GM18511 (cell line): ENCODE measurements around the gene EXOC6B.
A peak's percentile ranks its signal among the peaks of the same experiment; 100 is the strongest.
"Not testable (repeated sequence)": the region's sequence is repeated elsewhere in the genome, so short reads cannot be mapped to it uniquely, and the experiment has no call there.

Experiments used
- ATAC-seq: cut with Tn5 transposase; IDR thresholded peaks from one replicate; pipeline ENCODE4 v1.9.1; 2021; ENCODE audit warnings: mild to moderate bottlenecking, moderate library complexity; ENCODE audit not compliant: unreplicated experiment

Gene EXOC6B

GRCh38 chr2:72619626-72620025 is 206.2 kb downstream of the EXOC6B start:
- no peak for ATAC-seq

DNA sequence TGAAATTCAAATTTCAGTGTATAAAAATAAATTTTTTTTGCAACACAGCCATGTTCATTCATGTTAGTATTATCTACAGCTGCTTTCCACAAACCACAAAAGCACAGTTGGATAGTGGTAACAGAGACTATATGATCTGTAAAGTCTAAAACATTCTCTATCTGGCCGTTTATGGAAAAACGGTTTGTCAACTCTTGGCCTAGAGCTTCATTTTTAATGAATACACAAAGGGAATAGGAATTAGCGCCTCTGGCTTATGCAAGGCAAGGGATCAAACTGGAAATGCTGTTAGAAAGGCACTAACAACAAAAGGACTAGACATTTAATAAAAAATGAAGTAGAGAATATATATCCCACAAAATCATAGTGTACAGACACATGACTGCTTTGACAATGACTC is 211.9 kb downstream of the EXOC6B start:
- no peak for ATAC-seq

DNA sequence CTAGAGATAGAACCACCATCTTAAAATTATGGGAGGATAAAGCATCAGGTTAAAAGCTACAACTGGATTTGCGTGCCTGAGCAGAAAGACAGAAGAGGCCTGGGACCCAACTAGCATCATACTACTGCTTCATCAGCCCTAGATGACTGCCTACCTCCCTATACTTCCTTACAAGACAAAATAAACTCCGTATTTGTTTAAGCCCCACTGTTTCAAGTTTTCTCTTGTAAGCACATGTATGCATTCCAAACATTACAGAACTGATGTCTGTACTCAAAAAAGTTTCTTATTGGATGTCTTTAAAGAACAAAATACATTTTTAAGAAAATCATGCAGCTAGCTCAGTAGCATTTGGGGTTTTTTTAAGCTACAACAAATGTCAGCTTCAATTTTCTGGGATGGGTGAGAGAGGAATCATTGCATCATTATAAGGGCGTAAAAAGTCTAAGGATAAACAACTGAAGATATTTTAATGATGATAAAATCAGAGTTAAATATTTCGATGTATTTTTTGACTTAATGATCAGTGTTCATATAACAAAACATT is 213.1 kb downstream of the EXOC6B start:
- ATAC-seq = no peak

GRCh38 chr2:72607189-72607588 is 218.6 kb downstream of the EXOC6B start:
- ATAC-seq = no peak

DNA sequence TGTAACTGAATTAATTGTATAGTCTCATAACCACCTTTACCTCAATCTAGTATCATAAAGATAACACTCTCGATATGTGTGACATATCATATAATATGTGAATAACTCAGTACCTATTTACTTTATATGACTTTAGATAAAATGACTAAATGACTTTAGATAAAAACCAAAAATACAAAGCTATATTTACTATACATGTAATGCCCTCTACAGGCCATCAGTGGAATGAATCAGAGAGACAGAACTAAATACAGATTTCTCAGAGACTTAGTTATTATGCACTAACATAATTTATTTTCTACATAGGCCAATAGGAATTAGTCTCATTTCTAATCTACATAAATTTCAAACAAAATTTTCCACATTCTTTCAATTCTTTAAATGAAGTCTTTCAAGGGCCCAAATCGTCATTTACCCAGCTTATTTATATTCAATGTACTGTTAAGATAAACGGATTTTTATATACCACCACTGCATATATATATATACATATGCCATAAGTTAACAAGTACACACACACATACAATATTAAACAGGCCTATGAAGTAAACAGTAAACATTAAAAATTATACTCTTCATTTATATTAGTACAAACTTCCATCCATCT is 219.9 kb downstream of the EXOC6B start:
- ATAC-seq = no peak

DNA sequence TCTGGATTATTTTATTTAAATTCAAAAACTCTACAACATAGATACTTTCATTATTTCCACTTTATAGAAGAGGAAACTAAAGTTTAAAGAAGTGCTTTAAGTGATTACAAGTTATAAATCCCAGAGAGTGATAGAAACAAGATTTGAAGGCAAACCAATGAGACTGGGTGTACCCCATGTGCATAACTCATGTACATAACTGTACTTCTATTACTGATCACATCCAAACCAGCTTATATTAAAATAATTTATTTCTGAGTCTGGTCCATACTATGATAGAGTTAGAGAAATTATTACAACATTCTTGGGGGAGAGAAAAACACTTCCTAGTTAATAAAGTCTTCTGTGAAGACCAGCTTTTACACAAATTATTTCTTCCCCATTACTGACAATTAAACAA is 221.4 kb downstream of the EXOC6B start:
- no peak for ATAC-seq

DNA sequence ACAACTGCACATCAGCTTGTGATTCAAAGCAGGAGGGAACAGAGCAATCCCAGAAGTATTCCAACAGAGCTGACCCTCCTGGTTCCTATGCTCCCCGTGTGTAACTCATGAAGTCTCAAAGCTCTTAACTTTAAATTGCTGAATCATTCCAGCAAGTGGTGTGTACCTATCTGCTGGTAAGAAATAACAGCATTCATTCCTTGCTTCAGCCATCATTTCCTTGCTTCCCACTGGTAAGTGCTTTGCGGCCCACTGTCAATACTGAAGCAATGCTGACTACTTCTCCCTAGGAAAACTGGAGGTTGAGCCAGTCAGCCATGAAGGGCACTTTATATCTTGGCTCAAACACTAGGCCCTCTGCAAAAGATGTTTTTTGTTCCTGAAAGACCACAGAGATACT is 222.4 kb downstream of the EXOC6B start:
- ATAC-seq = no peak

DNA sequence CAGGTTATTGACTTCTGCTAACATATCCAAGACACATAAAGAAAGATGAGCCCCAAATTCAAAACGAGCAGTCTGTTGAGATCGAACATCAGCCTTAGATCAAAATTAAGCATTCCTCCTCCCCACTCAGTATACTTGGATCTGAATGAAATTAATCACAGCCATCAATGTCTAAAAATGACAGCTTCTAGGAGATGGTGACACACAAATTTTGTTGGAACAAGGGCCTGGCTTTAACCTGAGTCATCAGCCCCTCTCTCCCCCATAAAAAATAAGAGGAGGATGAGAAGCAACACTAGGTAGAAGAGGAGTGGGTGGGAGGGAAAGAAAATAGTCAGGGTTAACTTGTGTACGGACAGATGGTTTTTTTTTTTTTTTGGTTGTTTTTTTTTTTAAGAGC is 223.1 kb downstream of the EXOC6B start:
- no peak for ATAC-seq

- ATAC-seq = no peak
Observed at GRCh38 chr2:72602095-72602494, 223.7 kb downstream of the EXOC6B start.

DNA sequence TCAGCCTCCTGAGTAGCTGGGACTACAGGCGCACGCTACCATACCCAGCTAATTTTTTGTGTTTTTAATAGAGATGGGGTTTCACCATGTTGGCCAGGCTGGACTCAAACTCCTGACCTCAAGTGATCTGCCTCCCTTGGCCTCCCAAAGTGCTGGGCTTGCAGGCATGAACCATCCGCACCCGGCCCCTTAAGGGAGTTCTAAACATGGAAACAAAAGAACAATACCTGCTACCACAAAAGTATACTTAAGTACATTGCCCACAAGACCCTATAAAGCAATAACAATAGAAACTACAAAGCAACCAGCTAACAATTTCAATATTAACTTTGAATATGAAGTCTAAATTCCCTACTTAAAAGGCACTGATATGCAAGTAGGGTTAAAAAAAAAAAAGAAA is 242.0 kb downstream of the EXOC6B start:
- ATAC-seq = not testable (repeated sequence)

DNA sequence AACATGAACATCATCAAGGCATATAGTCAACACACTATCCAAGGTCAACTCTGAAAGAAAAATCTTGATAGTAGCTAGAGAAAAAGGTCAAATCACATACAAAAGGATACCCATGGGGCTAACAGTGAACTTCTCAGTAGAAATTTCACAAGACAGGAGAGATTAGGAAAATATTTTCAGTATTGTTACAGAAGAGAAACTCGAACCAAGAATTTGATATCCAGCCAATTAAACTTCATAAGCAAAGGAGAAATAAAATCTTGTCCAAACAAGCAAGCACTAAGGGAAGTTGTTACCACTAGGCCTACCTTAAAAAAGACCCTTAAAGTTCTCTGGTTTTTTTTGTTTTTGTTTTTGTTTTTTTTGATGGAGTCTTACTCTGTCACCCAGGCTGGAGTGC is 242.5 kb downstream of the EXOC6B start:
- no peak for ATAC-seq

- ATAC-seq = no peak
Observed at GRCh38 chr2:72581560-72582181, 244.2 kb downstream of the EXOC6B start.

GRCh38 chr2:72579591-72580180 is 246.1 kb downstream of the EXOC6B start:
- peak; percentile 68 for ATAC-seq

DNA sequence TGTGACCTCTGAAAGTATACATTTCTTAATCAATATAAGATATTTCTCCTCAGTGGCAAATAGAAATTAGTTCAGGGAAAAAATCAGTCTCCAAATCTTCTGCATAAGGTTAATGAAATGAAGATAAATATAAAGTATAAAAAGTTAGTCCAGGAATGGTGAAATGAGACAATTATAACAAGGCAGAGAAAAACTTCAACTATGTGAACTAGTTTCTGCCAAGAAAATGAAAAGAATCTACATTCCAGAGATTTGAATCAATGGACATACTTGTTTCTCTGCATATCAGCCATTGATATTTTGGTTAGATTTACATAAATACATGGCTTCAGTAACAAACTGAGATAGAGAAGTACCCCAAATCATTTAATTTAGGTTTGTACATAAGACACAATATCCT is 249.0 kb downstream of the EXOC6B start:
- no peak for ATAC-seq

DNA sequence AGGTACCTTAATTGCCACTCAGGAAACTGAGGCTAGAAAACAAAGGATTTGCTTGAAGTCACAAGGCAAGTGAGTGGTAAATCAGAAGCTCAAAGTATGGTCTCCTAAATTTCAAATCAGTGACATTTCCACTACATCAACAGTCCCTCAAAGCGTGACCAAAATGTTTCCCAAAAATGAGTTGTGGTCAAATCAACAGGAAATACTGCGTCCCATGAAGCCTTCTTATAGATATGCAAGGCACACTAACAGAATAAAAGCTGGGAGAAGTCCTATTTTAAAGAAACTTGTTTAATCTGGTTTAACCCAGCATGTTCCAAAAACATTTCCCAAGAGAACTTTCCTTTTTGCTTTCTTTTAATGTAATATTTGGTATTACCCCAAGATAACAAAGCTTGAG is 249.4 kb downstream of the EXOC6B start:
- no peak for ATAC-seq

DNA sequence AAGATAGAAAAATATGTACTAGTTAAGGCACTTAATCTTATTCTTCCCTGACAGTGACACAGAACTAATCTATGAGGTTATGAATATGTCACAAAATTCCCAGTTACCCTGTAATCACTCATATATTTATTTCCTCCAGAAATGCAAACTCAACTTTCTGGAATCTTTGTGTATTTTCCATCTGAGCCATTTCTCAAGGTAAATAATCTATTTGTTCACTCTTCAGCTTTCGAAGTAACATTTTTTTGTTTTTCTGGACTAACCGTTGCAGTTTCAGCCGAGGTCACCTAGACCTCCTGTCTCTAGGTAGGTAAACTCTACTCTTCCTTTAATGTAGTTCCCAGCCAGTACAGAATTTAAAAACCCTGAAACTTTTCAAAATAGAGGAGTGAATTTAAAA is 250.9 kb downstream of the EXOC6B start:
- ATAC-seq = no peak

- ATAC-seq = no peak
Observed at GRCh38 chr2:72573232-72573631, 252.6 kb downstream of the EXOC6B start.

- no peak for ATAC-seq
Observed at GRCh38 chr2:72572501-72572900, 253.3 kb downstream of the EXOC6B start.

DNA sequence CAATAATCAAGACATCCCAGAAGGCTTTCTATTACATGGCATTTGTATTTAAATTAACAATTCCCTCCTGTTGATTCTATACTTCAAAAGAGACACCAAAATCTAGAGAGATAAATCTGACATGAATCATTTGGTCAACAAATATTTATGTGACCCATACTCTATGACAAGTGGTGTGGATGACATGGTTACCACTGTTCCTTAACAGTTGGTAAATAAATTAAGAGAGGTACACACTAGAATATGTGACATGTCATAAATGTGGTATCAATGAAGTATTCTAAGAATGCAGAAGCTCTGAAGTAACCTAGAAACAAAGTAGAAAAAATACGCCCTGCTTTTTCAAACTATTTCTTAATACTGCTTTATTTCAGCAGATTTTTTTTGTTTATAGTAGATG is 255.4 kb downstream of the EXOC6B start:
- ATAC-seq = no peak

DNA sequence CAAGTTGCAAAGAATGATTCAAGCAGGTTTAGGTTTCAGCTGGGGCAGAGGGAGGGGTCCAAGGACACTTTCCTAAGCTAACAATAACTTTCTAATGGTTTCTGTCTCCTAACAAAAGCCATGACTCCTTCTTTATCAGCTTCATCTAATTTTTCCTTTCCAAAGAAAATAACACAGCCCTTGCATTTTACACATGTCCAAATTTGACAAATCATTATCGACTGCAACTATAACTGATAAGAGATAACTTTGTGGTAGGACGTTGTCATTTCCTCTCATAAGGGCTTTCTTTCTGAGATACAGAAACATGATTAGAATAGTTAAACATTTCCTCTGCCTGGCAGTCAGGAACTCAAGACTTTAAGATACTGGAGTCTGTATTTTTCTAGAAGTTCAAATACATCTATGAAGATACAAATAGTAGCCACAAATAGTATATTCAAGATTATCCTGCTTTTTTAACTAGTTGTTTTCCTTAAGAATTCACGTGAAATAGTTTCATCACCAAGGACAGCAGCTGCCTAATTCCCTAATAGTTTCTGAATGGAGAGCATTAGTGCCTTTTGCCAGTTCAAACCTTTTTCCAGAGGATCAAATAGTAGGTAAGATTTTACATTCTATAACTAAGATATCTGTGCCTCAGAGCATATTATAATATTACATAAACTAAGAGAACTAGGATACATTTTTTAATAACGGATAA is 263.2 kb downstream of the EXOC6B start:
- no peak for ATAC-seq

DNA sequence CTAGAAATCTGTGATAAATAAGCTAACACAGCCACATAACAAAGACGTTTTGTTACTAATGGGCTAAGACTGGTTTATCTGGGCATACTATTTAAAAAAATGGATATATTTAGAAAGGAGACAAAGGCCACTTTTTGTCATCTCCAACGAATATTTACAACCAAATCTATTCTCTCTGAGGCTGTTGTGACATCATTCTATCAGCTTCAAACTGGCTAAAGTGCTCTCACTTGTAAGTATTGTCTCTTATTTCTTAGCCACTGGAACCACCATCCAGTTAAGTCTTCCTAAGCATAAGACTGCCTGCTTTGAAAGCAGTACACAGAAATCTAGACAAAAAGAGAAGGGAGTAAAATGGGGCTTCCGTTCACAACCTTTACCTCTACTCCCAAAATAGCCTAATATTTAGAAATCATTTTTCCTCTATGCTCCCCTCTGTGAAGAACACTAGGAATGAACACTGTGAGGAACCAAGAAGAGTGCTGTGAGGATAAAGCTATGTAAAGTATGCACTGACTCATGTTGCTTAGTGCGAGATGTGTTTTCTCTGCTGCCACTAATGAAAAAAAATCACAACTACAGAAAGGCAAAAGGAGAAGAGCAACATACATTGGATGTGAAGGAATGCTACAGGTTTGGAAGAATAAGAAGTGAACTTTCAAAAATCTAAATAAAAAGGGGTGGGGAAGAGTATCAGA is 264.1 kb downstream of the EXOC6B start:
- ATAC-seq = no peak
